H9 (cell line): ENCODE measurements around the gene TM9SF3. TPM values are rescaled to one million over a fixed set of nuclear protein-coding genes. Genes with fewer than 3 reads are reported as not detected.

Experiments used
- DNase-seq: peaks from one replicate; pipeline ENCODE4 v3.0.0-alpha.2; 2017
- H2AFZ ChIP-seq: one replicate; pipeline ENCODE4 v1.6.1; 2013; ENCODE audit warnings: mild to moderate bottlenecking, low read length, control low read depth, moderate library complexity
- H2AK5ac ChIP-seq: 2 replicates; pipeline ENCODE4 v1.6.1; 2013; ENCODE audit warnings: low read length, control low read depth, mixed read lengths; ENCODE audit not compliant: insufficient read length
- H2BK120ac ChIP-seq: one replicate; pipeline ENCODE4 v1.6.1; 2013; ENCODE audit warnings: low read depth, mild to moderate bottlenecking, low read length, control low read depth, inconsistent platforms; ENCODE audit not compliant: poor library complexity, severe bottlenecking
- H2BK12ac ChIP-seq: 2 replicates; pipeline ENCODE4 v1.6.1; 2013; ENCODE audit warnings: low read length, control low read depth, mixed read lengths, low read depth; ENCODE audit not compliant: insufficient read length
- H2BK15ac ChIP-seq: 2 replicates; pipeline ENCODE4 v1.6.1; 2013; ENCODE audit warnings: low read depth, low read length, control low read depth
- H2BK20ac ChIP-seq: one replicate; pipeline ENCODE4 v1.6.1; 2013; ENCODE audit warnings: low read depth, mild to moderate bottlenecking, low read length, control low read depth, inconsistent platforms; ENCODE audit not compliant: poor library complexity, severe bottlenecking
- H2BK5ac ChIP-seq: 2 replicates; pipeline ENCODE4 v1.6.1; 2013; ENCODE audit warnings: low read length, control low read depth, mixed read lengths; ENCODE audit not compliant: insufficient read length
- H3K14ac ChIP-seq: 2 replicates; pipeline ENCODE4 v1.6.1; 2013; ENCODE audit warnings: low read length, control low read depth; ENCODE audit not compliant: insufficient read depth
- H3K18ac ChIP-seq: 2 replicates; pipeline ENCODE4 v1.6.1; 2013; ENCODE audit warnings: low read depth, mild to moderate bottlenecking, mixed read lengths, low read length, control low read depth; ENCODE audit not compliant: insufficient read length
- H3K23ac ChIP-seq: 2 replicates; pipeline ENCODE4 v1.6.1; 2013; ENCODE audit warnings: low read length, control low read depth, mixed read lengths, low read depth; ENCODE audit not compliant: insufficient read length
- H3K23me2 ChIP-seq: 2 replicates; pipeline ENCODE4 v1.6.1; 2013; ENCODE audit warnings: low read depth, mild to moderate bottlenecking, mixed read lengths, low read length, control low read depth; ENCODE audit not compliant: insufficient read length, poor library complexity, severe bottlenecking
- H3K27ac ChIP-seq: 2 replicates; pipeline ENCODE4 v1.5.1; 2013; ENCODE audit warnings: low read length, control low read depth, mixed read lengths, low read depth; ENCODE audit not compliant: insufficient read length
- H3K27me3 ChIP-seq: 2 replicates; pipeline ENCODE4 v1.6.1; 2013; ENCODE audit warnings: low read length, control low read depth, inconsistent platforms; ENCODE audit not compliant: insufficient read depth
- H3K4ac ChIP-seq: 2 replicates; pipeline ENCODE4 v1.6.1; 2013; ENCODE audit warnings: low read depth, mild to moderate bottlenecking, control low read depth, inconsistent platforms, low read length, moderate library complexity
- H3K4me1 ChIP-seq: 2 replicates; pipeline ENCODE4 v1.6.1; 2013; ENCODE audit warnings: low read length, control low read depth, inconsistent platforms; ENCODE audit not compliant: insufficient read depth
- H3K4me2 ChIP-seq: 2 replicates; pipeline ENCODE4 v1.6.1; 2013; ENCODE audit warnings: low read length, control low read depth, mixed read lengths; ENCODE audit not compliant: insufficient read length, insufficient read depth
- H3K56ac ChIP-seq: 2 replicates; pipeline ENCODE4 v1.6.1; 2013; ENCODE audit warnings: low read depth, mild to moderate bottlenecking, mixed read lengths, low read length, control low read depth; ENCODE audit not compliant: insufficient read length
- H3K79me1 ChIP-seq: 2 replicates; pipeline ENCODE4 v1.6.1; 2013; ENCODE audit warnings: low read depth, mild to moderate bottlenecking, moderate library complexity, low read length, control low read depth, inconsistent platforms; ENCODE audit not compliant: insufficient read depth, poor library complexity, severe bottlenecking
- H3K79me2 ChIP-seq: 2 replicates; pipeline ENCODE4 v1.6.1; 2013; ENCODE audit warnings: low read length, control low read depth, inconsistent platforms; ENCODE audit not compliant: insufficient read depth
- H3K9ac ChIP-seq: 2 replicates; pipeline ENCODE4 v1.6.1; 2013; ENCODE audit warnings: low read length, control low read depth, mixed read lengths; ENCODE audit not compliant: insufficient read length; ENCODE audit errors: extremely low read depth
- H3K9me3 ChIP-seq: one replicate; pipeline ENCODE4 v1.6.1; 2013; ENCODE audit warnings: low read depth, low read length, inconsistent platforms; ENCODE audit not compliant: control insufficient read depth
- H3T11ph ChIP-seq: one replicate; pipeline ENCODE4 v1.6.1; 2013; ENCODE audit warnings: mild to moderate bottlenecking, low read length, control low read depth, inconsistent platforms
- H4K20me1 ChIP-seq: one replicate; pipeline ENCODE4 v1.6.1; 2013; ENCODE audit not compliant: control insufficient read depth, insufficient read length, insufficient read depth
- H4K5ac ChIP-seq: 2 replicates; pipeline ENCODE4 v1.6.1; 2013; ENCODE audit warnings: low read depth, mild to moderate bottlenecking, mixed read lengths, low read length, control low read depth; ENCODE audit not compliant: insufficient read length
- H4K8ac ChIP-seq: replicated peaks from 2 replicates; pipeline ENCODE4 v1.6.1; 2013; ENCODE audit warnings: low read length, control low read depth, mixed read lengths, low read depth; ENCODE audit not compliant: insufficient read length
- H4K91ac ChIP-seq: 2 replicates; pipeline ENCODE4 v1.6.1; 2013; ENCODE audit warnings: low read depth, mild to moderate bottlenecking, moderate library complexity, mixed read lengths, low read length, control low read depth; ENCODE audit not compliant: insufficient read length
- H3K27ac Mint-ChIP-seq, 3 experiments: 2 replicates in 2 of 3; 3 replicates in 1 of 3; pipeline ENCODE4 v1.8.0; 2020 to 2021; ENCODE audit warnings: mixed read lengths in 3 of 3, mild to moderate bottlenecking in 1 of 3, moderate library complexity in 1 of 3
- H3K27me3 Mint-ChIP-seq: 2 replicates; pipeline ENCODE4 v1.8.0; 2021; ENCODE audit warnings: low read depth, mild to moderate bottlenecking, moderate library complexity, mixed read lengths
- H3K36me3 Mint-ChIP-seq, 3 experiments: 2 replicates in 2 of 3; 3 replicates in 1 of 3; pipeline ENCODE4 v1.8.0; 2020 to 2021; ENCODE audit warnings: low read depth in 3 of 3, mixed read lengths in 3 of 3; ENCODE audit not compliant: insufficient read depth in 1 of 3
- H3K4me1 Mint-ChIP-seq, 2 experiments: 2 replicates each; pipeline ENCODE4 v1.8.0; 2020; ENCODE audit warnings: mixed read lengths in 2 of 2
- H3K4me3 Mint-ChIP-seq, 2 experiments: 2 replicates in 1 of 2; 3 replicates in 1 of 2; pipeline ENCODE4 v1.8.0; 2020 to 2021; ENCODE audit warnings: mild to moderate bottlenecking in 2 of 2, mixed read lengths in 2 of 2, moderate library complexity in 1 of 2
- H3K9me3 Mint-ChIP-seq, 2 experiments: 2 replicates in 1 of 2; 3 replicates in 1 of 2; pipeline ENCODE4 v1.8.0; 2020; ENCODE audit warnings: mild to moderate bottlenecking in 2 of 2, mixed read lengths in 2 of 2, moderate library complexity in 1 of 2
- WGBS: extraction: QIAGEN DNeasy Blood & Tissue Kit; methylation state at CpG from one replicate; pipeline ENCODE4 v1.1.7; 2013; ENCODE audit warnings: missing lambda C conversion rate, low lambda C conversion rate, mixed read lengths; ENCODE audit not compliant: insufficient read length; ENCODE audit errors: extremely low coverage; 5-methylcytosine and 5-hydroxymethylcytosine counted together
- total RNA-seq: library from RNA; stranded (reverse); gene quantifications from 2 replicates; pipeline ENCODE4 v1.2.1, GENCODE V29; 2021
- TF ChIP-seq, protein P1 (sequence below): fragments of 200-600 bp; sonication (generic); conservative IDR thresholded peaks from 3 replicates; pipeline ENCODE4 v1.8.0; 2021; ENCODE audit warnings: antibody characterized with exemption, mild to moderate bottlenecking

The TM9SF3 gene
- total RNA-seq, 1 experiment from 2014 or later: 120 TPM

DNA sequence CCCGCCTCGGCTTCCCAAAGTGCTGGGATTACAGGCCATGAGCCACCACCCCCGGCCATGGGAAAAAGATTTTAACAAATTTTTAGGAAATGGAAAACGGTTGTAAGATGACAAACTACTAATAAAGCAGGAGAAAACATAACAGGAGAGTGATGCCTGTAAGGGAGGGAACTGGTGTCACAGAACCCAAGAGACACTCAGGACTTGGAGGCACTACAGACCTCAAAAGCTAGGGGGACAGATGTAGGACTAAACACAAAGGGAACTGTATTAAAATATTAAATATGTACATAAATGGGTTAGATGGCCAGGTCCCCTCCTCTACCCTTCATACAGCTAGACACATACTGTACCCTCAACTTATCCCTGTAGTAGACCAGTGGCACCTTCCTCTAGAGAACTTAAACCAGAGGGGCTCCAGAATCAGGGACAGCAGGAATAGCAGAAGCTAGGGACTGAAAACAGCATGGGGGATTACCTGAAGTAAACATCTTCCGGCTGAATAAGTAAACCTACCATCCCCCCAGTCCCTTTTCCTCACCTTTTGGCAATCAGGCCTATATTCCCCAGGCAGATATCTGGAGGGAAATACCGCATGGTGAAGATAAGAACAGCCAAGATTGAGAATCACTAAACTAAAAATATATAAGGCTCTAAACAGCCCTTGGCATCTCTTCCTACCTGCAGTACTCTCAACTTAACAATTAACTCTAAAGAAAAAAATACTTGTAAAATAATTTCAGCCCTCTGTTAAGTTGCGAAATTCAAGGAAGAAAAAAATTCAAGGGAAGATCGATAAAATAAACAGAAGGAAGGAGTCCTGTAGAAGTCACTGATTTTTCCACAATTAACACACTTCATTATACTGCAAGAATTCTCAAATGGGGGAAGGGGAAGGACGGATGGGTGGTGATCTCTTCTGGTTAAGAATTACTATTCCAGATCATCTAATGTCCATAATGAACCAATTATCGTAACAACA, 15.5 kb downstream of the TM9SF3 start:
- no peak overlapping the region for H2BK120ac ChIP-seq
- H3K79me1 ChIP-seq: peaks cover 3% of the 10 kb centered on the region
- H3K9me3 Mint-ChIP-seq: no peaks in the 10 kb centered on the region
- H3T11ph ChIP-seq: no peak overlapping the region
- no peak overlapping the region for H4K5ac ChIP-seq
- H3K27me3 Mint-ChIP-seq: no peaks in the 10 kb centered on the region
- H2AK5ac ChIP-seq: no peak overlapping the region
- H3K9ac ChIP-seq: no peak overlapping the region
- no peak overlapping the region for H3K27ac ChIP-seq
- no peak for DNase-seq
- peaks cover 18 to 37% (median 34%) of the 10 kb centered on the region in 3 experiments for H3K36me3 Mint-ChIP-seq
- peaks cover 9% of the 10 kb centered on the region; the same call in 1 of the 2 replicates for H3K79me2 ChIP-seq
- no peak overlapping the region for H2BK15ac ChIP-seq
- TF ChIP-seq, protein P1, sequence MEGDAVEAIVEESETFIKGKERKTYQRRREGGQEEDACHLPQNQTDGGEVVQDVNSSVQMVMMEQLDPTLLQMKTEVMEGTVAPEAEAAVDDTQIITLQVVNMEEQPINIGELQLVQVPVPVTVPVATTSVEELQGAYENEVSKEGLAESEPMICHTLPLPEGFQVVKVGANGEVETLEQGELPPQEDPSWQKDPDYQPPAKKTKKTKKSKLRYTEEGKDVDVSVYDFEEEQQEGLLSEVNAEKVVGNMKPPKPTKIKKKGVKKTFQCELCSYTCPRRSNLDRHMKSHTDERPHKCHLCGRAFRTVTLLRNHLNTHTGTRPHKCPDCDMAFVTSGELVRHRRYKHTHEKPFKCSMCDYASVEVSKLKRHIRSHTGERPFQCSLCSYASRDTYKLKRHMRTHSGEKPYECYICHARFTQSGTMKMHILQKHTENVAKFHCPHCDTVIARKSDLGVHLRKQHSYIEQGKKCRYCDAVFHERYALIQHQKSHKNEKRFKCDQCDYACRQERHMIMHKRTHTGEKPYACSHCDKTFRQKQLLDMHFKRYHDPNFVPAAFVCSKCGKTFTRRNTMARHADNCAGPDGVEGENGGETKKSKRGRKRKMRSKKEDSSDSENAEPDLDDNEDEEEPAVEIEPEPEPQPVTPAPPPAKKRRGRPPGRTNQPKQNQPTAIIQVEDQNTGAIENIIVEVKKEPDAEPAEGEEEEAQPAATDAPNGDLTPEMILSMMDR: peak; percentile 44; the same call in 2 of the 3 replicates
- no peaks in the 10 kb centered on the region for H3K4me1 ChIP-seq
- no peak overlapping the region for H2BK5ac ChIP-seq
- H3K56ac ChIP-seq: no peak overlapping the region
- no peak overlapping the region for H3K4ac ChIP-seq
- no peak overlapping the region for H2BK12ac ChIP-seq
- no peak overlapping the region for H3K14ac ChIP-seq
- no peak overlapping the region for H3K18ac ChIP-seq
- no peaks in the 10 kb centered on the region for H3K23me2 ChIP-seq
- H3K27ac Mint-ChIP-seq: peak overlapping the region; percentile 5 to 85 (median 55); a peak in 6 of 7 replicates
- peaks cover 21 to 28% of the 10 kb centered on the region in 2 experiments for H3K4me1 Mint-ChIP-seq
- H4K8ac ChIP-seq: no peak overlapping the region
- H2BK20ac ChIP-seq: no peak overlapping the region
- no peaks in the 10 kb centered on the region for H3K27me3 ChIP-seq
- no peak overlapping the region for H3K23ac ChIP-seq
- no peak overlapping the region for H4K91ac ChIP-seq
- H2AFZ ChIP-seq: no peak overlapping the region
- H3K9me3 ChIP-seq: no peaks in the 10 kb centered on the region
- peak overlapping the region in 1 of 2 experiments; percentile 3; a peak in 1 of 5 replicates for H3K4me3 Mint-ChIP-seq
- no peak overlapping the region for H3K4me2 ChIP-seq
- WGBS: no CpG with 5 or more reads among the region's 10 CpGs
- no peaks in the 10 kb centered on the region for H4K20me1 ChIP-seq
